Measurements from ENCODE around the gene ATP2C1.

DNA sequence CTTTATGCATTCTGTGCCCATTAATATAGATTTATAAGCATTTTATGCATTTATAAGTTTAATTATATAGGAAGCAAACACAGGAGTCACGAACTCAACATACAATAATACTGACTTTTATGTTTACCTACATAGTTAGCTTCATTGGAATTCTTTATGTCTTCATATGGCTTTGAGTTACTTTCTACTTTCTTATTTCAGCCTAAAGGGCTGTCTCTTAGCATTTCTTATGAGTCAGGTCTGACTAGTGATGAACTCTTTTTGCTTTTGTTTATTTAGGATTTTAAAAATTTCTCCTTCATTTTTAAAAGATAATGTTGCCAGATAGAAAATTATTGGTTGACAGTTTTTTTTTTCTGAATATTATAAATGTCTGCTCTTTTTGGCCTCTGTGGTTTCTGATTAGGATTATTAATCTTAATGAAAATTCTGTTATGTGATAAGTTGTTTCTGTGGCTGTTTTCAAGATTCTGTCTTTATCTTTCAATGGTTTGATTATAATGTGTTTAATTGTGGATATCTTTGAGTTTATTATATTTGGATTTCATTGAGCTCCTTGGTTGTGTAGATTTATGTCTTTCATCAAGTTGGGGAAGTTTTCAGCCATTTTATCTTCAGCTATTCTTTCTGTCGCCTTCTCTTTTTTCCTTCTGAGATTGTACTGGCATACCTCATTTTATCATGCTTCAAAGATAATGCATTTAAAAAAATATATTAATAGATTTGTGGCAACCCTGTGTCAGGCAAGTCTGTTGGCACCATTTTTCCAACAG lies 54.3 kb downstream of the ATP2C1 start:
- TF ChIP-seq CTCF (conservative IDR thresholded peaks at IDR 0.05; ENCODE audit: low read length): no peak
- no peak for TF ChIP-seq EZH2phosphoT487 (IDR thresholded peaks at IDR 0.05; ENCODE audit: borderline replicate concordance)
